ENCODE results near the gene AGO3. TPM values are rescaled to one million over a fixed set of nuclear protein-coding genes. Genes with fewer than 3 reads are reported as not detected.

The AGO3 gene
- total and polyA plus RNA-seq, 2 experiments from 2014 or later, result 19.2 to 27.3 TPM

GRCh38 chr1:36108314-36108713, 177.4 kb downstream of the AGO3 start:
- H3K27ac ChIP-seq (ENCODE audit: low read depth), result no peak overlapping the region
- no peak for TF ChIP-seq POLR2AphosphoS5 (IDR thresholded peaks at IDR 0.05; ENCODE audit: low read depth)
- TF ChIP-seq, protein P1, sequence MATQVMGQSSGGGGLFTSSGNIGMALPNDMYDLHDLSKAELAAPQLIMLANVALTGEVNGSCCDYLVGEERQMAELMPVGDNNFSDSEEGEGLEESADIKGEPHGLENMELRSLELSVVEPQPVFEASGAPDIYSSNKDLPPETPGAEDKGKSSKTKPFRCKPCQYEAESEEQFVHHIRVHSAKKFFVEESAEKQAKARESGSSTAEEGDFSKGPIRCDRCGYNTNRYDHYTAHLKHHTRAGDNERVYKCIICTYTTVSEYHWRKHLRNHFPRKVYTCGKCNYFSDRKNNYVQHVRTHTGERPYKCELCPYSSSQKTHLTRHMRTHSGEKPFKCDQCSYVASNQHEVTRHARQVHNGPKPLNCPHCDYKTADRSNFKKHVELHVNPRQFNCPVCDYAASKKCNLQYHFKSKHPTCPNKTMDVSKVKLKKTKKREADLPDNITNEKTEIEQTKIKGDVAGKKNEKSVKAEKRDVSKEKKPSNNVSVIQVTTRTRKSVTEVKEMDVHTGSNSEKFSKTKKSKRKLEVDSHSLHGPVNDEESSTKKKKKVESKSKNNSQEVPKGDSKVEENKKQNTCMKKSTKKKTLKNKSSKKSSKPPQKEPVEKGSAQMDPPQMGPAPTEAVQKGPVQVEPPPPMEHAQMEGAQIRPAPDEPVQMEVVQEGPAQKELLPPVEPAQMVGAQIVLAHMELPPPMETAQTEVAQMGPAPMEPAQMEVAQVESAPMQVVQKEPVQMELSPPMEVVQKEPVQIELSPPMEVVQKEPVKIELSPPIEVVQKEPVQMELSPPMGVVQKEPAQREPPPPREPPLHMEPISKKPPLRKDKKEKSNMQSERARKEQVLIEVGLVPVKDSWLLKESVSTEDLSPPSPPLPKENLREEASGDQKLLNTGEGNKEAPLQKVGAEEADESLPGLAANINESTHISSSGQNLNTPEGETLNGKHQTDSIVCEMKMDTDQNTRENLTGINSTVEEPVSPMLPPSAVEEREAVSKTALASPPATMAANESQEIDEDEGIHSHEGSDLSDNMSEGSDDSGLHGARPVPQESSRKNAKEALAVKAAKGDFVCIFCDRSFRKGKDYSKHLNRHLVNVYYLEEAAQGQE (IDR thresholded peaks at IDR 0.05; ENCODE audit: unreplicated experiment), result no peak
- TF ChIP-seq NANOG (IDR thresholded peaks at IDR 0.05; ENCODE audit: borderline replicate concordance), result no peak
- no peak for TF ChIP-seq ZNF114 (CRISPR knock-in tag; IDR thresholded peaks at IDR 0.05)
- TF ChIP-seq EZH2phosphoT487 (IDR thresholded peaks at IDR 0.05; ENCODE audit: unreplicated experiment), result no peak
- TF ChIP-seq, protein P2, sequence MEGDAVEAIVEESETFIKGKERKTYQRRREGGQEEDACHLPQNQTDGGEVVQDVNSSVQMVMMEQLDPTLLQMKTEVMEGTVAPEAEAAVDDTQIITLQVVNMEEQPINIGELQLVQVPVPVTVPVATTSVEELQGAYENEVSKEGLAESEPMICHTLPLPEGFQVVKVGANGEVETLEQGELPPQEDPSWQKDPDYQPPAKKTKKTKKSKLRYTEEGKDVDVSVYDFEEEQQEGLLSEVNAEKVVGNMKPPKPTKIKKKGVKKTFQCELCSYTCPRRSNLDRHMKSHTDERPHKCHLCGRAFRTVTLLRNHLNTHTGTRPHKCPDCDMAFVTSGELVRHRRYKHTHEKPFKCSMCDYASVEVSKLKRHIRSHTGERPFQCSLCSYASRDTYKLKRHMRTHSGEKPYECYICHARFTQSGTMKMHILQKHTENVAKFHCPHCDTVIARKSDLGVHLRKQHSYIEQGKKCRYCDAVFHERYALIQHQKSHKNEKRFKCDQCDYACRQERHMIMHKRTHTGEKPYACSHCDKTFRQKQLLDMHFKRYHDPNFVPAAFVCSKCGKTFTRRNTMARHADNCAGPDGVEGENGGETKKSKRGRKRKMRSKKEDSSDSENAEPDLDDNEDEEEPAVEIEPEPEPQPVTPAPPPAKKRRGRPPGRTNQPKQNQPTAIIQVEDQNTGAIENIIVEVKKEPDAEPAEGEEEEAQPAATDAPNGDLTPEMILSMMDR (conservative IDR thresholded peaks at IDR 0.05; ENCODE audit: low read depth in 2 of 2), result no peak
- no peak for TF ChIP-seq STAT1 (IDR thresholded peaks at IDR 0.05; ENCODE audit: unreplicated experiment)
- TF ChIP-seq ZNF331 (CRISPR knock-in tag; IDR thresholded peaks at IDR 0.05; ENCODE audit: low read depth), result no peak
- TF ChIP-seq, protein P3, sequence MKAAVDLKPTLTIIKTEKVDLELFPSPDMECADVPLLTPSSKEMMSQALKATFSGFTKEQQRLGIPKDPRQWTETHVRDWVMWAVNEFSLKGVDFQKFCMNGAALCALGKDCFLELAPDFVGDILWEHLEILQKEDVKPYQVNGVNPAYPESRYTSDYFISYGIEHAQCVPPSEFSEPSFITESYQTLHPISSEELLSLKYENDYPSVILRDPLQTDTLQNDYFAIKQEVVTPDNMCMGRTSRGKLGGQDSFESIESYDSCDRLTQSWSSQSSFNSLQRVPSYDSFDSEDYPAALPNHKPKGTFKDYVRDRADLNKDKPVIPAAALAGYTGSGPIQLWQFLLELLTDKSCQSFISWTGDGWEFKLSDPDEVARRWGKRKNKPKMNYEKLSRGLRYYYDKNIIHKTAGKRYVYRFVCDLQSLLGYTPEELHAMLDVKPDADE (IDR thresholded peaks at IDR 0.05), result no peak
- no peak for TF ChIP-seq EZH2 (IDR thresholded peaks at IDR 0.05; ENCODE audit: low read depth, unreplicated experiment)
- no peak for TF ChIP-seq ZNF462 (CRISPR knock-in tag; IDR thresholded peaks at IDR 0.05)
- TF ChIP-seq JUNB (IDR thresholded peaks at IDR 0.05; ENCODE audit: unreplicated experiment), result no peak
- TF ChIP-seq CREB1 (CRISPR knock-in tag; IDR thresholded peaks at IDR 0.05; ENCODE audit: low read depth), result no peak
- no peak for ATAC-seq

More at GRCh38 chr1:36108314-36108713, 177.4 kb downstream of the AGO3 start:
- Histone ChIP-seq H2AFZ (no peak overlapping the region), H3K4me1 (ENCODE audit: insufficient read depth) (no peaks in the 10 kb centered on the region), H3K4me3 (no peak overlapping the region), H4K20me1 (replicated peaks; ENCODE audit: insufficient read depth) (no peaks in the 10 kb centered on the region), H3K9me2 (ENCODE audit: insufficient read depth) (no peaks in the 10 kb centered on the region), H3F3A (replicated peaks; ENCODE audit: low read depth) (no peaks in the 10 kb centered on the region), H3K36me3 (ENCODE audit: insufficient read depth) (no peaks in the 10 kb centered on the region), H3K4me2 (no peak overlapping the region), H3K27me3 (ENCODE audit: insufficient read depth) (no peaks in the 10 kb centered on the region), H3K79me2 (replicated peaks; ENCODE audit: insufficient read depth) (no peaks in the 10 kb centered on the region)
- H3K4me3 Mint-ChIP-seq, result no peak overlapping the region
- no peaks in the 10 kb centered on the region; the same call in 2 of the 3 replicates for H3K36me3 Mint-ChIP-seq (ENCODE audit: low read depth)
- DNase-seq (ENCODE audit: low spot score), result no peak
- no peaks in the 10 kb centered on the region; the same call in 2 of the 3 replicates for H3K4me1 Mint-ChIP-seq
- H3K27ac Mint-ChIP-seq, result no peak overlapping the region
- H3K27me3 Mint-ChIP-seq (ENCODE audit: insufficient read depth, low read depth, poor library complexity), result peaks cover 7% of the 10 kb centered on the region
- H3K9me3 Mint-ChIP-seq, result no peaks in the 10 kb centered on the region
